Transverse colon (tissue), 4 donors: ENCODE measurements around the gene HDHD5. TPM values are rescaled to one million over a fixed set of nuclear protein-coding genes. Genes with fewer than 3 reads are reported as not detected.

ENCODE experiments used
- DNase-seq: peaks from one replicate; pipeline ENCODE4 v3.0.0-alpha.2; 2019
- H3K27ac ChIP-seq, 4 donors: fragments of 200-600 bp; sonication (generic); 2 replicates each; pipeline ENCODE4 v1.5.1; 2016 to 2018; ENCODE audit warnings: inconsistent platforms in 4 of 4
- H3K27me3 ChIP-seq: fragments of 200-600 bp; sonication (generic); 2 replicates; pipeline ENCODE4 v1.5.1; 2017; ENCODE audit warnings: inconsistent platforms
- H3K36me3 ChIP-seq, 4 donors: fragments of 200-600 bp; sonication (generic); 2 replicates each; pipeline ENCODE4 v1.5.1; 2017 to 2019; ENCODE audit warnings: inconsistent platforms in 4 of 4
- H3K4me1 ChIP-seq, 4 donors: fragments of 200-600 bp; sonication (generic); 2 replicates each; pipeline ENCODE4 v1.5.1; 2017 to 2020; ENCODE audit warnings: inconsistent platforms in 4 of 4
- H3K4me3 ChIP-seq, 4 donors: fragments of 200-600 bp; sonication (generic); 1 replicate in 1 of 4; 2 replicates in 3 of 4; pipeline versions ENCODE4 v1.5.1 to v1.6.1; 2017 to 2019; ENCODE audit warnings: inconsistent platforms in 4 of 4
- H3K9me3 ChIP-seq, 2 donors: fragments of 200-600 bp; sonication (generic); 2 replicates each; pipeline ENCODE4 v1.5.1; 2017 to 2019; ENCODE audit warnings: inconsistent platforms in 2 of 2
- CTCF ChIP-seq, 5 experiments: fragments of 200-600 bp in 3 of 5; fragments of 450-650 bp in 2 of 5; sonication (generic) in 3 of 5; IDR thresholded peaks; 1 replicate in 2 of 5; 2 replicates in 3 of 5; pipeline ENCODE4 v1.5.1; 2016 to 2017; ENCODE audit warnings: antibody characterized with exemption in 5 of 5, inconsistent platforms in 3 of 5, mild to moderate bottlenecking in 2 of 5, moderate library complexity in 1 of 5
- EP300 ChIP-seq: sonication (generic); formaldehyde crosslinking; IDR thresholded peaks from one replicate; pipeline ENCODE4 v1.6.1; 2017; ENCODE audit warnings: antibody characterized with exemption, low read depth
- POLR2A ChIP-seq: fragments of 450-650 bp; IDR thresholded peaks from one replicate; pipeline ENCODE4 v1.6.1; 2016; ENCODE audit warnings: antibody characterized with exemption, mild to moderate bottlenecking, moderate library complexity
- POLR2AphosphoS5 ChIP-seq, 3 donors: sonication (generic); formaldehyde crosslinking; IDR thresholded peaks; one replicate each; pipeline ENCODE4 v1.6.1; 2016; ENCODE audit warnings: antibody characterized with exemption in 3 of 3
- WGBS, 2 donors: methylation state at CpG; one replicate each; pipeline ENCODE4 v1.1.5; 2018; ENCODE audit warnings: low coverage in 1 of 2; 5-methylcytosine and 5-hydroxymethylcytosine counted together
- in situ Hi-C, 4 donors: fragments of 200-750 bp; cut with MboI; loops; one replicate each; pipeline versions ENCODE4 v1.15.0 to v1.15.1; 2017; ENCODE audit warnings: low sequenced_read_pairs in 3 of 4, low pct_ligation_motif_present in 1 of 4, low pct_unique_long_range_greater_than_20kb in 1 of 4
- intact Hi-C: fragments of 100-400 bp; cut with DNase I; formaldehyde crosslinking; loops from one replicate; pipeline ENCODE4 v1.15.1; 2023; ENCODE audit warnings: low total_unique reads
- total RNA-seq, 4 donors: library from RNA; depleted of rRNA; stranded (reverse); fragments of >200 nt; gene quantifications; one replicate each; pipeline ENCODE4 v1.1.0, GENCODE V29; 2016

Gene HDHD5
- total RNA-seq, 4 donors from 2014 or later = 24.7 to 51.9 (median 42.3) TPM

GRCh38 chr22:17162731-17163130, 3.7 kb upstream of the HDHD5 start:
- Histone ChIP-seq H3K36me3 (no peaks in the 10 kb centered on the region), H3K9me3 (no peaks in the 10 kb centered on the region), H3K27me3 (no peaks in the 10 kb centered on the region), H3K27ac (no peak overlapping the region), H3K4me3 (no peak overlapping the region), H3K4me1 (peaks cover 8 to 16% (median 13%) of the 10 kb centered on the region in 4 donors)
- in situ Hi-C loops (no loop called here), intact Hi-C loops (no loop called here)
- WGBS, 2 donors = 68 to 79% methylated on average over 6 to 8 of the region's 8 CpGs
- TF ChIP-seq EP300 (no peak), POLR2AphosphoS5 (IDR thresholded peaks at IDR 0.05) (no peak), POLR2A (no peak), CTCF (IDR thresholded peaks at IDR 0.05) (no peak)
- DNase-seq = no peak

- peaks cover 14 to 22% (median 20%) of the 10 kb centered on the region in 4 donors for H3K4me1 ChIP-seq
- H3K27ac ChIP-seq = no peak overlapping the region
- WGBS, 2 donors = 94 to 100% methylated on average over 1 to 3 of the region's 3 CpGs
- H3K36me3 ChIP-seq = no peaks in the 10 kb centered on the region
- no peak for DNase-seq
- no peaks in the 10 kb centered on the region for H3K27me3 ChIP-seq
- TF ChIP-seq CTCF (IDR thresholded peaks at IDR 0.05) = no peak
- no peak for TF ChIP-seq POLR2A
- no peak for TF ChIP-seq EP300
- TF ChIP-seq POLR2AphosphoS5 (IDR thresholded peaks at IDR 0.05) = no peak
- intact Hi-C loops (no loop called here), in situ Hi-C loops (no loop called here)
- no peaks in the 10 kb centered on the region for H3K9me3 ChIP-seq
- no peak overlapping the region for H3K4me3 ChIP-seq
These were observed 2.9 kb upstream of the HDHD5 start for GRCh38 chr22:17161991-17162390.

- peak overlapping the region; percentile 89 to 95 (median 93) for H3K27ac ChIP-seq
- no peaks in the 10 kb centered on the region for H3K9me3 ChIP-seq
- H3K36me3 ChIP-seq = no peaks in the 10 kb centered on the region
- 9% methylated on average over 24 of the region's 35 CpGs; no CpG with 5 or more reads in 1 of the 2 donors for WGBS, 2 donors
- H3K4me1 ChIP-seq = peaks cover 14 to 32% (median 20%) of the 10 kb centered on the region in 4 donors
- in situ Hi-C loops = no loop called here
- intact Hi-C loops = no loop called here
- DNase-seq = peak; percentile 62
- no peaks in the 10 kb centered on the region for H3K27me3 ChIP-seq
- peak in 1 of 3 donors; percentile 2 for TF ChIP-seq POLR2AphosphoS5 (IDR thresholded peaks at IDR 0.05)
- TF ChIP-seq POLR2A = no peak
- TF ChIP-seq EP300 = no peak
- TF ChIP-seq CTCF (IDR thresholded peaks at IDR 0.05) = no peak
- H3K4me3 ChIP-seq = peak overlapping the region; percentile 48 to 66 (median 58)
These were observed 451 bp upstream of the HDHD5 start for GRCh38 chr22:17159504-17159951.

- DNase-seq = no peak
- no peaks in the 10 kb centered on the region for H3K27me3 ChIP-seq
- peak overlapping the region; percentile 89 to 95 (median 93) for H3K27ac ChIP-seq
- in situ Hi-C loops = no loop called here
- no peaks in the 10 kb centered on the region for H3K36me3 ChIP-seq
- peaks cover 14 to 37% (median 21%) of the 10 kb centered on the region in 4 donors for H3K4me1 ChIP-seq
- H3K9me3 ChIP-seq = no peaks in the 10 kb centered on the region
- intact Hi-C loops = no loop called here
- TF ChIP-seq POLR2A (no peak), POLR2AphosphoS5 (IDR thresholded peaks at IDR 0.05) (no peak), EP300 (no peak), CTCF (IDR thresholded peaks at IDR 0.05) (no peak)
- 18 to 43% methylated on average over 3 to 17 of the region's 17 CpGs for WGBS, 2 donors
- H3K4me3 ChIP-seq = peak overlapping the region; percentile 20 to 65 (median 50)
These were observed 905 bp downstream of the HDHD5 start for GRCh38 chr22:17158176-17158567.
